Cerebellar nuclear complex (tissue), 1 donor: ENCODE data around the gene SMOC2.
"Not testable (repeated sequence)": the region's sequence is repeated elsewhere in the genome, so short reads cannot be mapped to it uniquely, and the experiment has no call there.

Source experiments
- DNase-seq, 2 experiments: peaks; one replicate each; lab custom pipeline; 2025; lab: John Stamatoyannopoulos, UW

Gene SMOC2

GRCh38 chr6:168655462-168656152, 214.6 kb downstream of the SMOC2 start:
- DNase-seq, result no peak

- DNase-seq, result no peak
Measured at GRCh38 chr6:168658059-168658458, 217.1 kb downstream of the SMOC2 start.

GRCh38 chr6:168660400-168660945, 219.5 kb downstream of the SMOC2 start:
- no peak for DNase-seq

GRCh38 chr6:168662301-168662936, 221.4 kb downstream of the SMOC2 start:
- DNase-seq, result no peak

DNA sequence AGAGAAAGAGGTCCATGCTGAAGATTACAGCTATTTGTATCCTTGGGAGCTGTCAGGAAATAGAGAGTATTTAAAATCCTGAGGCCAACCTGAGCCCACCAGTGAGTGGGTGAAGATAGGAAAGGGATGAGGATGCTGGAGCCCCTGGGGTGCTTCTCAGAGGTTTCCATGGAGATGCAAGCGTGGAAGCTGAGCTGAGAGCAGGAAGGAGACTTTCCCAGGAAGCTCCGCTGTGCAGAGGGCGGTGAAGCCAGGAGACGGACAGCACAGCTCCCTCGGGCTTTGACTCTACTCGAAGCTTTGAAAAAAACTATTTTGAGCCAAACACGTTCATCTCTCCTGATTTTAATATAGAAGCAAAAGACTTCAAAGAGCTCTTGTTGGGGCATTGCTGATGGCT, 222.1 kb downstream of the SMOC2 start:
- DNase-seq, result no peak

- DNase-seq, result no peak
Measured at GRCh38 chr6:168664956-168665355, 224.0 kb downstream of the SMOC2 start.

DNA sequence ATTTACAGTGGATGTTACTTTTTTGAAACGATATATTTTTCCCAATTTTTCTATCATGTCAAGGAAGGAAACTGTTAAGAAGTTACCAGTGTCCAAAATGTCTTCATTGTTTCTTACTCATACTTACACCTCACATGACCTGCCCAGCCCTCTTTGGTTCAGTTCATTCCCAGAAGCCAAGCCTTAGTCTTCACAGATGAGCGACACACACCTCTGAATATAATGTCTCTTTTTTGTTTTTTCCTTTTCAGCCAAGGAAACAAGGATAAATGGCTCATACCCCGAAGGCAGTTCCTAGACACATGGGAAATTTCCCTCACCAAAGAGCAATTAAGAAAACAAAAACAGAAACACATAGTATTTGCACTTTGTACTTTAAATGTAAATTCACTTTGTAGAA, 225.2 kb downstream of the SMOC2 start:
- no peak for DNase-seq

DNA sequence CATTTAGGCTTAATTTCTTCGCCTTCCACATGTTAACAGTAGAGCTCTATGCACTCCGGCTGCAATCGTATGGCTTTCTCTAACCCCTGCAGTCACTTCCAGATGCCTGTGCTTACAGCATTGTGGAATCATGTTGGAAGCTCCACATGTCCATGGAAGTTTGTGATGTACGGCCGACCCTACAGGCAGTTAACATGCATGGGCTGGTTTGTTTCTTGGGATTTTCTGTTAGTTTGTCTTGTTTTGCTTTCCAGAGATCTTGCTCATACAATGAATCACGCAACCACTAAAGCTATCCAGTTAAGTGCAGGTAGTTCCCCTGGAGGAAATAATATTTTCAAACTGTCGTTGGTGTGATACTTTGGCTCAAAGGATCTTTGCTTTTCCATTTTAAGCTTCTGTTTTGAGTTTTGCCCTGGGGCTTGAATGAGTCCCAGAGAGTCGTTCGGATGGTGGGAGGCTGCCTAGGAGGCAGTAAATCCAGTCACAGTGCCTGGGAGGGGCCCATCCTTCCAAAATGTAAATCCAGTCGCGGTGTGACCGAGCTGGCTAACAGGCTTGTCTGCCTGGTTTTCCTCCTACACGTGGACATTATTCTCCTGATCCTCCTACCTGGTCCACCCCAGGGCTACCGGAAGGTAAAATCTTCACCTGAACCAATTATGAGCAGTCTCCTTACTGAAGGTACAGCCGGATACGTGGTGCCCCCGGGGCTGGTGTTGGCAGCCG, 225.9 kb downstream of the SMOC2 start:
- no peak for DNase-seq

DNA sequence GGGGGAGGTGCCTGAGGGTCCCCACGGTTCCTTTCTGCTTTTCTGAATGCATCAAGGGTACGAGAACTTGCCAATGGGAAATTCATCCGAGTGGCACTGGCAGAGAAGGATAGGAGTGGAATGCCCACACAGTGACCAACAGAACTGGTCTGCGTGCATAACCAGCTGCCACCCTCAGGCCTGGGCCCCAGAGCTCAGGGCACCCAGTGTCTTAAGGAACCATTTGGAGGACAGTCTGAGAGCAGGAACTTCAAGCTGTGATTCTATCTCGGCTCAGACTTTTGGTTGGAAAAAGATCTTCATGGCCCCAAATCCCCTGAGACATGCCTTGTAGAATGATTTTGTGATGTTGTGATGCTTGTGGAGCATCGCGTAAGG, 226.4 kb downstream of the SMOC2 start:
- DNase-seq, result no peak

GRCh38 chr6:168670401-168670985, 229.5 kb downstream of the SMOC2 start:
- no peak for DNase-seq

DNA sequence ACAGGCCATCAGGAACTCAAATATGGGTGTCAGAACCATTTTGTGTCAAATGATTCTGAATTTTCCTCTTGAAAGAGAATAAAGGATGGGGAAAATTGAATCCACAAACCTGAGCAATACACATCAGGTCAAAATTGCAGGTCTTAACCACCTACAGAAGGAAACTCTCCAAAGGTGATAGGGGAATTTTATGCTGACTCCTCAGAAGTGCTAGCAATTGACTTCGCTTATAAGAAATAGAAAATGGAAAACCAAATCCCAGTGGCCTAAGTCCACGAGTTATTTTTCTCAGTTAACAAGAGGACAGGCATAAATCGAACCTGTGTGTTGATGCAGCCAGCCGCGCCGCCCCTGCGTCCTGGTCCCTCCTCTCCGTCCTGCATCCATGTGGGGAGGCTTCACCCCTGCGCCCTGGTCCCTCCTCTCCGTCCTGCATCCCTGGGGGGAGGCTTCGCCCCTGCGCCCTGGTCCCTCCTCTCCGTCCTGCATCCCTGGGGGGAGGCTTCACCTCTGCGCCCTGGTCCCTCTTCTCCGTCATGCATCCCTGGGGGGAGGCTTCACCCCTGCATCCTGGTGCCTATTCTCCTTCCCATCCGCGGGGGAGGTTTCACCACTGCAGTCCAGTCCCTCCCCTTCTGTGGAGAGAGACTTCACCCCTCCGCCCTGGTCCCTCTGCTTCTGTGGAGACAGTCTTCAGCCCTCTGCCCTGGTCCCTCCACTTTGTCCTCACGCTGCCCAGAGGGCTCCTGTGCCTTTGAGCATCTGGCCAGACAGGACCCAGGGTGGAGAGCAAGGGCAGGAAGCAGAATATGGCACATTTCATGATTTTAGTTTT, 230.3 kb downstream of the SMOC2 start:
- no peak for DNase-seq

DNA sequence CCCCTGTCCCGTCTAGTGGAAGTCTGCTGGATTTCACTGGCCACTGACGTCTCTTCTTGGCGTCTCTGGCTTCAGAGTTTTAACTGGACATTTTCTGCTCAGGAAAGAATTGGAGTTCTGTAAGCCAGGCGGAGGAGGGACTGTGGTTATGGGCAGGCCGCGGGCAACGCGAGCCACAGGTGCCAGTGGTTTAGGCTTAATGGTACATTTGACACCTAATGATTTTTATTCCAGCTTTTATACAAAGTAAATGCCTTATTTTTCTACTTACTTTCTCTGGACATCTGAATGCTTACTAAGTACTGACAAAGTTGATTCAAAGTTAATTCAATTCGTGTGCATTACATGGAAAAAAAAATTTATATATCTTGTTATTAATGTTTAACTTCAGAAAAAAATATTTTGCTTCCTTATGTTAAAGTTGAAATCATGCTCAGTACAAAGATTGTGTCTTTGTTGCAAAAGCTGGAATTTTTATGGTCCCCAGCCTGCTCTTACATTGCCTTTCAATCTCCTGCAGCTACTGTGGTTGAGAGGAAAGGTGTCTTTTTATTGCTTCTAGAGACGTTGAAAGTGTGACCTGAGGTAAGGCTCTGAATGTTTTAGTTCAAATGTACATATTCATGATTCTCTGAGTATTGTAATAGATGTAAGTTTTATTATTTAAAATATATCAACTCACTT, 231.0 kb downstream of the SMOC2 start:
- no peak for DNase-seq

- no peak for DNase-seq
Measured at GRCh38 chr6:168674595-168674994, 233.6 kb downstream of the SMOC2 start.

DNA sequence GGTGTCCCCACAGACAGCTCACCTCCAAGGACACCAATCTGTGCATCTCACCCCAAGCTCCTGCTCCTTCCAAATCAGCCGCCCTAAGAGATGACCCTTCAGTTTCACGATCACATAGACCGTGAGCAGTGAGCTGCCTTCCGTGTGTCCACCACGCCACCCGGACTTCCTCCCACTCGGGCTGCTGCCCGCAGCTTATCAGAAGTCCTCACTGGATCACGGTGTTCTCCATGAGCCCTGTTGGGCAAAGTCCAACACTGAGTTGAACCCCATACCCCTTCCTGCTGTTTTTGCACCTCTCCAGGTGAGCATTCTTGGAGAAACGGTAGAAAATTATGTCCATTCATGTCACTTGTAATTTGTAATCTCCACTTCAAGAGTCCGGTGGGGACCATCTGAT, 234.4 kb downstream of the SMOC2 start:
- DNase-seq, result no peak

GRCh38 chr6:168675933-168676551, 235.1 kb downstream of the SMOC2 start:
- no peak for DNase-seq

DNA sequence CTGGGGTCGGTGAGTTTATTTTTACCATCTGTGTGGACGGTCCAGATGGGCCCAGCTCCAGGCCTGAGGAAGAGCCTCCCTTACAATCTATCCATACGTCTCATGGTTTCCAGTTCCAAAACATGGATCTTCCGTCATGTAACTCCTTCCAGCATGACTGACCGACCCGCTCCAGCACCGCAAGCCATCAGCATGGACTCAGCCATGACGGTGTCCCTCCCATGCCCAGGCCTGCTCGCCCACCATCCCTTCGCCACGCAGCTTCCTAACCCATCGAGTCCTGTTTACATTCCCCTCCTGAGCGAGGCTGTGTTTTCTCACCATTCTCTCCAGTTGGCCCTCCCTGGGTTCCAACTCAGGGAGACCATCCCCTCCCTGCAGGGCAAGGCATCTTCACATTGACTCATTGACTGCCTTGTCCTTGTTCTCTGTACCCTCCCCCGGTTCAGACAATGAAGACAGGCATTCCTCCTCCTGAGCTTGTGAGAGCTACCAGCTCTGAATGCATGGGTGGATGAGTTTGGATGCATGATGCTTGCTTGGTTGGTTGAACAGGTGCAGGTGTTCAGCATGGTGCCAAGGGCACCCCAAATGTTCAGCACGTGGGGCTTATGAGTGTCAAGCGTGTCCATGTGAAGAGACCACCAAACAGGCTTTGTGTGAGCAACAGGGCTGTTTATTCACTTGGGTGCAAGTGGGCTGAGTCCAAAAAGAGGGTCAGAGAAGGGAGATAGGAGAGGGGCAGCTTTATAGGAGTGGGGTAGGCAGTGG, 235.8 kb downstream of the SMOC2 start:
- no peak for DNase-seq

DNA sequence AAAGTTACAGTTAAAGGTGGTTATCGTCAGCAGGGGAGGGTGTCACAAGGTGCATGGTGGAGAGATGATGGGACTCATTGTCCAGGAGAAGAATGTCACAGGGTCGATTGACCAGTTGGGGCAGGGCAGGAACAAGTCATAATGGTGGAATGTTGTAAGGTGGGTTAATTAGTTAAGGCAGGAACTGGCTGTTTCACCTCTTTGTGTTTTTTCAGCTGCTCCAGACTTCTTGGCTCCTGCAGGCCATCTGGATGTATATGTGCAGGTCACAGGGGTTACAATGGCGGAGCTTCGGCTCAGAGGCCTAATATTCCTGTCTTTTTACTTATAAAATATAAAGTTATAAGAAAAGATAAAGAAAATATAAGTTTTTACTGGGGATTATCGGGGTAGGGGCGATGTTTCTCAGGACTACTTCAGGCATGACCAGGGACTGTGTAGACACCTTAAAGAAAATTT, 236.4 kb downstream of the SMOC2 start:
- DNase-seq, result not testable (repeated sequence)

- no peak for DNase-seq
Measured at GRCh38 chr6:168678077-168678476, 237.1 kb downstream of the SMOC2 start.

DNA sequence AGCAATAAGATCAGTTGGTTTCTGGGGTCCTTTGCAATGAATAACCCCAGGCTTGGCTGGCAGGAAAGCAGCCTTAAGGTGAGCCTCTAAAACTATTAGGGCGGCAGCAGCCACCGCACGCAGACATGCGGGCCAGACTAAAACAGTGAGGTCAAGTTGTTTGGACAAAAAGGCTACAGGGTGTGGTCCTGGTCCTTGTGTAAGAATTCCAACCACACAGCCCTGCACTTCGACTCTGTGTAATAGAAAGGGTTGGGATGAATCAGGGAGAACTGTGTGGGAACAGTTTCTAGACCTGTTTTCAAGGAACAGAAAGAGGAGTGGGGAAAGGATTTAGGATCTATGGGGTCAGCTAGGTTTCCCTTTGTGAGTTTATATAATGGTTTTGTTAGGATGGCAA, 237.6 kb downstream of the SMOC2 start:
- no peak for DNase-seq

- no peak for DNase-seq
Measured at GRCh38 chr6:168681748-168682147, 240.8 kb downstream of the SMOC2 start.
